ENCODE results near the gene HOXB6. TPM values are rescaled to one million over a fixed set of nuclear protein-coding genes. Genes with fewer than 3 reads are reported as not detected.

The HOXB6 gene
- polyA plus RNA-seq, 12 donors = 0.80 to 8.8 (median 1.4) TPM; not detected in 1

DNA sequence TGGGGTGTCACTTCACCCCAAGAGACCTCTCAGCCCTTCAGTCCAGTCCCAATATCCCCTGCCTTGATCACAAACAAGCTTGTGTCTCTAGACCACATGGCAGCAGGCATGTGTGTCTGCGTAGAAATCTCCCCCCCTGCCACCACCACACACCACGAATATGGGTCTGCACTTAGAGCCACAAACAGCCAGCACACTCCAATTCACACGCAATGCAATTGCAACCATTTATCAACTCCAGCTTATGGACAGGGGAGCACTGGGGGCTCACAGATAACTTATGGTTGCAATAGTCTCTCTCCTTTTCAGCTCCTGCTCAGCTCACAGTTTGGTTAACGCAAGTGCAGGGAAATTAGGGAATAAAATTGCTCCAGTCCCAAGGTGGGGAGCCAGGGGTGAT lies 18.8 kb upstream of the HOXB6 start:
- no peak for DNase-seq

DNA sequence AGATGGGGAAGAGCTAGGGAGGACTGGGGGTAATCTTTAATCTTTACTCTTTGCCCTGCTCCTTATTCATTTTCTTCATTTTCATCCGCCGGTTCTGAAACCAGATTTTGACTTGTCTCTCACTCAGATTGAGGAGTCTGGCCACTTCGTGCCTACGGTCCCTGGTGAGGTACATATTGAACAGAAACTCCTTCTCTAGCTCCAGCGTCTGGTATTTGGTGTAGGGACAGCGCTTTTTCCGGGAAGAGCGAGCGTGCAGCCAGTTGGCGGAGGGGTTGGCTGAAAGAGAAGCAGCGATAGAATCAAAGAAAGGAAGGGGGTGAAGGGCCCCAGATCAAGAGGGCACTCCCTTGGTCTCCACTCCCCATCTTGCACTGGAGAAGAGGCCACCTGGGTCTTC lies 18.1 kb upstream of the HOXB6 start:
- no peak for DNase-seq

DNA sequence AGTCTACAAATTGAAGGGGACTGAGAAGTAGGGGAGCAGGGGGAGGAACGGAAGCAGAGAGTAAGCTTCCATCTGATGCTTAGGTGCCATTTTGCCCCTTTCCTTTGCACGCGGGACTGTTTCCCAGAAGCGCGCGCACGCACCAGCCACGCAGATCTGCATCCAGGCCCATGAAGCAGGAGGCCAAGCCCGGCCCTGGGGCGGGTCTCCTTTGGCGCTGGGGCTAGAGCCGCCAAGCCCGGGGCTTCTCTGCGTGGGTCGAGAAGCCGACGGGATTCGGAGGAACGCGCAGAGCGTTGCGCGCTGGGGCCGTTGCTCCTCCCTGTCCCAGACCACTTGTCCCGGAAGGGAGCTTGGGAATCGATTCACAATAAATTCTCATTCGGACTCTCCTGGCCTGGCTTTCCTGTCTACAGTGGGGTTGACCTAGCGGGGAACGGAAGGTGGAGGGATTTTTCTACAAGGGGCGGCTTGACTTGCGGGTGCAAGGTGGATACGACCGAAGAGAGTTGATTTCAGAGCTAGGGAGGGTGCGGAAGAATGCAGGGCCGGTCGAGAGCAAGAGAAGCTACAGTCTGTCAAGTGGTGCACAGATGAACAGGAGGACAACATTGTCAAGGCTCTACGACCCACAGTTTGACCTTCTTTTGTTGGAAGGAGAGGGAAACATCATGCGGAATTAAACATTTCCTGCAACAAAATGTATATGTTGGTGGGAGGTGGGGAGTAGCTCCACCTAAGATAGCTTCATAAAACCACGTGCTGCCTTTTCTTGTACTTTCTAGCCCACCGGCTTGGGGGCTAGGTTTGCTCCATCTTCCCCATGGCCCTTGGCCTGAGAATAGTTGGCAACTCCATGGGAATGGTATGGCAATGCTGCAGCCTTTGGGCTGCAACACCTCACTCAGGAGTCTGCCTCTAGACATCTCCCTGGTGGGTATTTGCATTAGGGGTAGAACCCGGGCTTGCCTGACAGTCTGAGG lies 16.9 kb upstream of the HOXB6 start:
- DNase-seq = no peak

DNA sequence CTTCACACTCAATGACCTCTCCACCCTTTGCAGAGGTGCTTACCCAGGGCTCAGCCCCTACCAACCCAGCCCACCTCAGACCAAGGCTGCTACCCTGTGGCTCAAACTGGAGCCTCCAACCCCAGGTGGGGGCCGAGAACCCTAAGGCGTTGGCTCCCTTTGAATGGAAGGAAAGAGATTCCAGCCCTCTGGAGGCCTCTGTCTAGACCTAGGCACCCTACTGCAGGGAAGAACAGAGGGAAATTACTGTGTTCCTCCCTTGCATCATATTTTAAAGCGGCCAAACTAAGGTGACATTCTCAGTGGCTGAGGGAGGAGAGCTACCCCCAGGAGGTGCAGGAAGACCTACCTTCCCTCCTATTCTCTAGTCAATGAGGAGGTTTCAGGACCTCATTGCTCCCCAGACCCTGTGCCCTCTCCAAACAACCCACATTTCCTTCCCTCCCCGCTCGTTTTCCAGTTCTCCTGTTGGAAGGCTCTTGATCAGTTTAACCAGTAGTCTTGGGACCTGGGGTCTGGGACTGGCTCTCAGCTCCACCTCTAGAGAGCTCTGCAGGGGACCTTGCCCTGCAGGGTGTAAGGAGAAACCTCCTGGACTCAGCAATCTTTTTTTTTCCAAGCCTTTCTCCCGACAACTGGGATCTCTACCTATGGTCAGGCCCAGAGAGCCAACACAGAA lies 15.8 kb upstream of the HOXB6 start:
- no peak for DNase-seq

DNA sequence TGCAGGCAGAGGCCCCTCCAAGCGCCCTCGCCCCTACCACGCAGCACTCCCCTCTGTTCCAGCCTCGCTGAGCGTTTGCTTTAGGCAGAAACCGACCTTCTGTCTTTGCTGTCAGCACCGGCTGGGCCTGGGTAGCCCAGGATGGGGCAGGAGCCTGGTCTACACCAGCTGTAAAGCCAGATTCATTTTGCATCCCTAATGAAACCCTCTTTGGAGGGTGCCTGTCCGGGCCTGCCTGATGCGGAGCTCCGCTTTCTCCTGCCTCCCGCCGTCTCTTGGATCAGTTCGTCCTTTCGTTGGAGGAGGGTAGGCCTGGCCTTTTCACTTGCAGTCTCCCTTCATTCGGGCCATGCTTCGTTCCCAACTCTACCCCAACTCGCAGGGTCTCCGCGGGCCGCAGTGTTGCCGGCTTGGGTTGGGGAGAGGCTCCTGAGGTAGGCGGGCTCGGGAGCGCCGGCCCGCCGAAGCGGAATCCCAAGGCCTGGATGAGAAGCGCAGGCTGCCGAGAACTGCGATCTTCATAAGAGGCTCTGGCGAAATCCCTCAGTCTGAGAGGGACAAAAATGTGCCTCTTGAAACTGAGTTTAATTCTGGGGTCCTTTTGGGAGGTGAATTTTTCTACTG lies 15.2 kb upstream of the HOXB6 start:
- no peak for DNase-seq

DNA sequence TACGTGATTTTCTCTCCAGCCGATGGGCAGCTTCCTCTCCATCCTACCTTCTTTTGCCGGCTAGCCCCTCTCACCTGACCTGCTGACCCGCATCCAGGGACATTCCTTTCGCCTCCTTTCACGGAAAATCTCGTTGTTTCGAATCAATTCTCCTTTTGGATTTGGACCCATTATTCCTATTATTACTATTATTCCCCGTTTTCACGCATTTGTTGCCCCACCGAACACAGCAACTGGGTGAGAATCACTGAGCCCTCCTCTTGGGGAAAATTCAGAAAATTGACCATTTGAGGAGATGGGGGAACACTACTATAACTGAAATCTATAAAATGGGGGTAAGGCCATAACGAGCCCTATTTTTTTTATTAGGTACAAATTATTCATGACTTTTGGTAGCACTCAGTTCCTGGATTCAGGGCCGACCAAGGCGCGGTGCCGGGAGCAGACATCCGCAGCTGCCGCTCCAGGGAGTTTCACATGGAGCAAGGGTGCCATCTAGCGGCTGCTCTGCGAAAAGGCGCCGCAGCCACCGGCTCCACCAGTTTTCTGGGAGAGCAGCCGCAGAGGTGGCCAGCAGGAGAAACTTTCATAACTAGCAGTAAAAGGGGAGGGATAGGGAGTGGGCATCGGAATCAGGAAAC lies 13.6 kb upstream of the HOXB6 start:
- peak; percentile 88 for DNase-seq

DNA sequence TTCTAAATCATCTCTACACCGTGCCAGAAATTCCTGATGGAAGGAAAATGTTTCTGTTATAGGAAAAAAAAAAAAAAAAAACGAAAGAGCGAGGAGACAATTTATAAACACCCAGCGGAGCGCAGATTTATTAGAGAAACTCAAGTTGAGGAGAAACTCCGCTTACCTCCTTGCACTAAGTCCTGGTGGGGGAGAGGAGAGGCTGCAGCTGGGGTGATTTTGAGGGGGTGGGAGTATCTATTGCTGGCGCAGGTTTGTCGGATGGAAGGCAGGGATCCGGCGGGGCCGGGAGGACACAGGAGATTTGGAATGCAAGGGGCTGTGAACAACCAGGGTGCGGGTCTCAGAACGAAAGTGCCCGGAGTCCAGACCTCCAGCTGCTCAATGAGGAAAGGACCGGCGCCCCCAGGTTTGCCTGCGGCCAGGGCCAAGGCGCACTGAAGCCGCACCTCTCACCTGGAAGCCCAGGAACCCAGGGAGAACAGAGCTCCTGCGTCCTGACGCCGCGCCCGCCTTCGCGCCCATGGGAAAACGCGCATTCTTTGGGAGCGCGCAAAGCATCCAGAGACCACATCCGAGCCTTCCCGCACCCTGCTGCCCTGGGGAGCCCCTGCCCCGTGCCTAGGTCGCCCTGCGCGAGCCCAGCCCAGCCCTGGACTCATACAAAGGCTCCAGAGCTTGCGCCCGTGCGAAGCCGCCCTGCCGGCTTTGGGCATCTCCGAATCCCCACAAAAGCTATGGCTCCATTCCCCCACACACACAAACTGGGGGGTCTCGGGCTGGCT lies 12.9 kb upstream of the HOXB6 start:
- DNase-seq = no peak

DNA sequence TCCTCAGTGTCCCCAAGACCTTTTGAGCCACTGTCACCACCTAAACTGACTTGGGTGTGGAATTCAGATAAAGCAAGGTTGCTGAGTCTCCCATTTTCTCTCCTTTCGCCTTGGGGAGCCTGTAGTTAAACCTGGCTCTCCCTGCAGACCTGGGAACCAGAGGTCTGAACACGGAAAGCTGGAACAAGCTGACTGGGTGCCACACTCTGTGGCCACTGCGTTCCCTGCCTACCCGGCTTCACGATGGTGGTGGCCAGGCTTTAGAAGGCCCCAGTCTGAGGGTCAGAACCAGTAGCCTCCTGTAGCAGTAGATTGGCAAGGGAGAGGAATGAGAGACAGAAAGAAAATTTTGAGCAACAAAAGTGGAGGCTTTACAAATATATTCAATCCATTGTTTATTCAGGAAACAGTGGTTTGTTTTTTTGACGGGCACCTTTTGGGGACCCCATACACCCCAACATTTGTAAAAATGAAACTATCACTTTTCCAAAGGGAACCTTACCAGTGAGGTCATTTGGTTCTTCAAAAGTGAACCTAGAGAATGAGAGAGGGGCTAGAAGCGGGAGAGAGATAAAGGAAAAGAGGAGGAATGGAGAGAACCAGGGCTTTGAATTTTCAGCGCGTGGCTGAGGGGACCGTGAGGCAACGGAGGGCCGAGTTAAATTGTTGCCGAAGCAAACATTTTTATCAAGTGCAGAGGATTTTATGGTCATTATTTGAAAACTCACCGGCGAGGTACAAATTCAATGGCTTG lies 12.1 kb upstream of the HOXB6 start:
- no peak for DNase-seq

DNA sequence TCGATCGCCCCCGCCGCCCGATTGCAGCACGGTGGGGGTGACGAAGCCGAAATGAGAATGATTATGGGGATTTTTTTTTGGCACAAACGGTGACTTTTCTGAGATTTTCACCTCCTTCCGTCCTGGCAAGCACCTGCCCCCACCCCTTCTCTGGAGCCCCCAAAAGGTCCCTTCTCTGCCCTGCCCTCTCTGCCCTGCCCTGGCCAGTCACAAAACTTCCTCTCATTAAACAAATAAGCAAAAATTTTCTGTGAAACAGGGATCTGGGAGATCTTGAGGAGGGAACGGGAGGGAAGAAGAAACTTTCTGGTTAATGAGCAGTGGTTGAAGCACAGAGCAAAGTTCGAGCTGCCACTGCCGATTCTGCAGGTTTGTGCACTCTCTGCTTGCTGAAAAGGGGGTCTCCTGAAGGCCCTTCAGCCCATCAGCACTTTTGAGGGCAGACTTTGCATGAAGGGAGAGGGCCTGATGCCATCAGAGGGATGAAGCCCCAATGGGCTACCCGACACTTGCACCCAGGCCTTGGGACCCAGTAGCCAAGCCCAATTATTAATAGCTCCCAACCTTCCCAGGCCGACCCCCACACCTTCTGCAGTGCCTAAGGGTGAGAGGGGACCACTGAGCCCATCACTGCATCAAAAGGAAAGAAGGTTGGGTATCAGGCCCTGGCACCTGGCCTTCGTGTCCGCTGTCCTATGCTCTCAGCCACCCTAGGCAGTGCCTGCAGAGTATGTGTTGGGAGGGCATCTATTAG lies 11.4 kb upstream of the HOXB6 start:
- no peak for DNase-seq

DNA sequence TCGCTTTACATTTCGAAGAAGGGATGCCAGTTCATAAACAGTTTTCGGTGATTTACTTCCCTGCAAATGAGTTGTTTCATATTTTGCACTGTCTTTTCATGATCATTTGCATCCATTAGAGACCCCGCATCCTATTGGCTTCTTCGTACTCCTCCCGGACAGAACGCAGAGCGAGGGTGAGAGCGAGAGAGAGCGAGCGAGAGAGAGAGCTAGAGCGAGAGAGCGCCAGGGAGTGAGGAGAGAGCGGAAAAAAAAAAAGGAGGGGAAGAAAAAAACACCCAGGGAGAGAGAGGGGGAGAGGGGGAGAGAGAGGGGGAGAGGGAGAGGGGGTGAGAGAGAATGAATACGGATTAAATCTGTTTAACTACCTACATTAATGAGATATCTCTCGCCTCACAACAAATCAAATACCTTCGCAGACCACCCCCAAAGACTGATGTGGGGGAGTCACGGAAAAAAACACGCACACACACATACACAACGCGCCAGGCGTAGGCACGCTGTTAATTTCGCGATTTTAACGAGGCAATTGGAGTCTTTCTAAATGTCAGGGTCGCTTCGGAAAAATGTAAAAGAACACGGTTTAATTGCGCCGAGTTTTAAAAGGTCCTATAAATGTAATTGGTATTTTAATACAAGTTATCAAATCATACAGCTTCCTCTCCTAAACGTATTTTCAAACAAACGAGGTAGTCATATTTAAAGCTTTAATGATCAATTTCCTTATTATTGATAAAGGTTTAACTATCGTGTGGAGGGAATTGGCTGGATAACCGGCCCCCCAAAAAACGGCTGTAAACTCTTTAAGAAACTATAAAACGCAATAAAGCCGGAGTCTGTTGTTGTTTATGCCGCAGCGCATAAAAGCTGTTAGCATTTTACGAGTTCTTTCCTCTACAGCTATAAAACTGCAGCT lies 10.5 kb upstream of the HOXB6 start, which contains the start of gene HOXB8:
HOXB8 (minus strand) TSS at position 246 of the 916 bp plus-strand sequence. CDS start 588 bp downstream, outside the sequence.
- no peak for DNase-seq

DNA sequence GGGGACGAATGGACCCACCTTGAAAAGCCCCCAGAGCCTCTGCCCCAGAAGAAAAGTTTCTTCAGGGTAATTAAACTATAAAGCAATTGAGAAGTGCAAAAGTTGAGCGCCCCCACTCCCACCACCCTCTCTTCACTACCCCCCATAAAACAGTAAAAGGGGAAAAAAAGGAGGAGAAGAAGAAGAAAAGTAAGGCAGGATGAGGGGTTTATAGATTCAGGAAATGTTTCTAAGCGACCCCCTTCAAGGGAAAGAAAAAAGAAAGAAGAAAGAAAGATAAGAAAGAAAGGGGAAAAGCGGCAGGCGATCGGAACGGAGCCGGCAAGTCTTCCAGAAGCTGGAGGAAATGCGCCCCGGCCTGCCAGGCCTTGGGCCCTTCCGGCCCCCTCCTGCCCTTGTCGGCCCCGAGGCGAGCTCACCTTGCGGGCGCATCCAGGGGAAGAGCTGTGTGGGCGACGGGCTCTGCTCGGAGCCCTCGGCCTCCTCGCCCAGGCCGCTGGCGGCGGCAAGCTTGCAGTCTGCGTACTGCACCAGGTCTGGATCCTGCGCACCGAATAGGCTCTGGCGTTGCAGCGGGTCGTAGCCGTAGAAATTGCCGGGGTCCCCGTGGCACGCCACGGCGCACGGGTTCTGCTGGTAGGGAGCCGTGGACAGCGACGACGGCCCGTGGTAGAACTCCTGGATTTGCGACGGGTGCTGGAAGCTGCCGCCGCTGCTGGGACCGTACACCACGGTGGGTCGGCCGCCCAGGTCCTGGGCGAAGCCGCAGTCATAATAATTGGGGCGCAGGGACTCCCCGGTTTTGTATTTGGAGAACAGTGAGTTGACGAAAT lies 9.3 kb upstream of the HOXB6 start:
- DNase-seq = no peak

DNA sequence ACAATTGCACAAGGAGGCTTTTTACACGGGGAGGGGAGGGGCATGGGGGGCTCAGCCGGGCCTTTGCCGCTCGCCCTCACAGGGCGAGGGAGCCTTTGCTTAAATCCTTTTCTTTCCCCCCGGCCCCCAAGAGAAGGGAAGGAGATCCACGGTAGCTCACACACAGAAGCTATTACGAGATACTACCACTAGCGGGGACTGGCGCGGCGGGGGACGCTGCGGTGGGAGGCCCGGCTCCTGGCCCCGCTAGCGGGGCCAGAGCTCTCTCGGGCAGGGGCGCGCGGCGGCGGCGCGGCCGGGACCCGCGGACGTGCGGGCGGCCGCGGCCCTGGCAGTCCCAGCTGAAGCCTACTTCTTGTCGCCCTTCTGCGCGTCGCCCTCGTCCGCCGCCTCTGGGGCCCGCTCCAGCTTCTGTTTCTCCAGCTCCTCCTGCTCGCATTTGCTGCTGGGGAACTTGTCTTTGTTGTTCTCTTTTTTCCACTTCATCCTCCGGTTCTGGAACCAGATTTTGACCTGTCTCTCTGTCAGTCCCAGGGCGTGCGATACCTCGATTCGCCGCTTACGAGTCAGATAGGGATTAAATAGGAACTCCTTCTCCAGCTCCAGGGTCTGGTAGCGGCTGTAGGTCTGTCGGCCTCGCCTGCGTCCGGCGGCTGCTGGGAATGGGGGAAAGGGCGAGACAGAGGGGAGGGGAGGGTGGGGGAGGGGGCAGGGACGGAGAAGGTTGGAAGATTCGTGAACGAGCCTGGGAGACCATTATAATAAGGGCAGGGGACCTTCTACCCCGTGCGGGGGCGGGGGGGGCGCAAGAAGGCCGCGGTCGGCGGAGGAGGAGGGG lies 8.3 kb upstream of the HOXB6 start:
- DNase-seq = no peak

DNA sequence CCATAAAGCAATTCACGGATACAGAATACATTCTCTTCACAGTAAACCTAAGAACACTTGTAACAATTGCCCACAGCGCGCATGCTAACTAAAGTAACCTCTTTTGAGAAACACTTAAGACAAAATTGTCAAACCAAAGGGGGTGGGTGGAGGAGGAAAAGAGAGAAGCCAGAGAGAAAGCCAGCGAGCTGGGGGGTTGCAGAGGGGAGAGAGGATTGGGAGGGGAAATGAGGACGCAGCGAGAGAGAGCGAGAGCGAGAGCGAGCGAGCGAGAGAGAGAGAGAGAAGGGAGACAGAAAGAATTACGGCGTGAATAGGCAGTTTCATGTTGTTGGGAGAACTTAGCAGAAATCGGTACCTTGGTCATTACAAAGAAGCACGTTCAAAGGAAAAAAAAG lies 7.7 kb upstream of the HOXB6 start:
- no peak for DNase-seq

DNA sequence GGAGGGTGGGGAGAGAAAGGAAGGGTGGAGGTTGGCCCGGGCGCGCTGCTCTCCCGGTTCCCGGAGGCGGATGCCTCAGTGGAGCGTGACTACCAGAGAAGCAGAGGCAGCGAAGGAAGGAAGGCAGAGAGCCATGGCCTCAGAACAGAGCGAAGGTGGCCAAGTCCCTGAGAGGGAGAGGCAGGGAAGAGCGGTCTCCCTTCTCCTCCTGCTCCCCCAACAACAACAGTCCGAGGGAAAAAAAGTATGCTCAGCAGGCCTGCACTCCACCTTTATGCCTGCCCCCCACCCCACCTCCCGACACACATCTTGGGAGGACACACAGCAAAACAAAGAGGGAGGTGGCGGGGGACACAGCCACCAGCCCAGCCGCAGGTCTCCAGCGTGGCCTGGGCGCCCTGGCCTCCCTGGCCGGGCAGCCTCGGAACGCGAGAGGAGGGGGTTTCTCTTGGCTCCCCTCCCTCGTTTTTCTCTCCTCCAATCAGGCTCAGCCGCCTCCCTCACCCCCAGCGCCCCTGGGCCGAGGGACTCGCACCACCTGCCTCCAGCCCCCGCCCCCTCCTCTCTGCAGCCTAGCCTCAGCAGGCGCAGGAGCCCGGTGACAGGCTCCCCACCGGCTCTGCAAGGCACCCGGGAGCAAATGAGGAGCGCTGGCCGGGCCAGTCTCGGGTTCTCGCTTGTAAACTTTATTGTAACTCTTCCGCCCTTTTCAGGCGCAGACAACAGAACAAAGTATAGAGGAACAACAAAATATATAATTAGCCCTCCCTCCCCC lies 7.1 kb upstream of the HOXB6 start:
- no peak for DNase-seq

DNA sequence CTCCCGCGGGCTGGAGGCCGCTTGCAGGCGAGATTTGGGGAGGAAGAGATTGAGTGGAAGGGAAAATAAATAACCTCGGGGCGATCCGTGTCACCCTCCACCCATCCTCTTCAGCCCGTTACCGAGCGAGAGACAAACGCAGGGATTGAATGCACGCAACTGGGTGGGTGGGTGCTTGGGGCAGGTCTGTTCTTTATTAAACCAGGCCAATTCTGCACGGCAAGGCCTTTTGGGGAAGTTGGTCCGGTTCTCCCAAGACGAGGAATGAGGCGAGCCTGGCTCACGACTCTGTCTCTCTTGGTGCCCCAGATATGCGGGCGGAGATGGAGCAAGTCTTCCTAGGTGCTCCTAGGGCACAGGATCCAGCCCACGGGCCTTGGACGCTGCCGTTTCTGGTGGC lies 6.4 kb upstream of the HOXB6 start:
- no peak for DNase-seq
